Astrocyte of the spinal cord (primary cell): Measurements from ENCODE around the gene SLC2A10.

Experiments used
- DNase-seq: peaks from one replicate; pipeline ENCODE4 v3.0.0; 2011; ENCODE audit warnings: low read depth, low spot score
- H3K4me3 ChIP-seq: 2 replicates; pipeline ENCODE4 v1.5.1; 2011; ENCODE audit warnings: low read depth, mild to moderate bottlenecking, low read length, moderate library complexity
- in situ Hi-C: cut with HindIII; loops from 2 replicates; pipeline ENCODE4 v1.10.0; 2017; ENCODE audit warnings: low sequenced_read_pairs
- TF ChIP-seq, protein P1 (sequence below): IDR thresholded peaks from 2 replicates; pipeline ENCODE4 v1.5.1; 2012; ENCODE audit warnings: low read depth, mild to moderate bottlenecking, low read length, inconsistent platforms

The SLC2A10 gene

DNA sequence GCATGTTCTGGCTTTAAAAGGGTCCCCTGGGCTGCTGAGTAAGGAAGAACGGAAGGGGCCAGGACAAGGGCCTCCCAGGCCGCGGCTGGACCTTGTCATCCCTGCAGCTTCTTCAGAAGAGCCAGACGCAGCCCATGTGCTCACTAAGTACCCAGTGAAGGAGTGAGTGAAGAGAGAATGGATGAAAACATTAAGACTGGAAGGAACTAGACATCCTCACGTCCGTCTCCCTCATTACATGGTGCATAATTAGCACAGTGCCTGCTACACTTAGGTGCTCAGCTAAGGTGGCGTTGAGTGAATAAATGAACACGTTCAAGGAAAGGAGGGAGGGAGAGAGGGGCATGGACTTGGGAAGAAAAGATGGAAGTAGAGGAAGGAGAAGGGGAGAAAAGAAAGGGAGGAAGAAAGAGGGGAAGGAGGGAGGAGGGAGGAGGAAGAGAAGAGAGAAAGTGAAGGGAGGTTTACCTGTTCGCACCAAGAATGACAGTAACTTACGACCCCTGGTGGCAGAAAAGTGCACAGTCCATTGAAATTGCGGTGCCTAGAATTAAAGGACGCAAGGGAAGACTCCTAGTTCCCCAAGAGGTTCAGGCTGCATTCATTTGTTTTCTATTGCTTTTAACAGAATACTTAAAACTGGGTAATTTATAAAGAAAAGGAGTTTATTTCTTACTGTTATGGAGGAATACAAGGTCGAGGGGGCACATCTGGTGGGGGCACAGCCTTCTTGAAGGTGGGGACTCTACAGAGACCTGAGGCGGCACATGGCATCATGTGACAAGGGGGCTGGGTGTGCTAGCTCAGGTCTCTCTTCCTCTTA, 28.2 kb upstream of the SLC2A10 start:
- in situ Hi-C loops, result no loop called here
- no peak overlapping the region for H3K4me3 ChIP-seq
- TF ChIP-seq, protein P1, sequence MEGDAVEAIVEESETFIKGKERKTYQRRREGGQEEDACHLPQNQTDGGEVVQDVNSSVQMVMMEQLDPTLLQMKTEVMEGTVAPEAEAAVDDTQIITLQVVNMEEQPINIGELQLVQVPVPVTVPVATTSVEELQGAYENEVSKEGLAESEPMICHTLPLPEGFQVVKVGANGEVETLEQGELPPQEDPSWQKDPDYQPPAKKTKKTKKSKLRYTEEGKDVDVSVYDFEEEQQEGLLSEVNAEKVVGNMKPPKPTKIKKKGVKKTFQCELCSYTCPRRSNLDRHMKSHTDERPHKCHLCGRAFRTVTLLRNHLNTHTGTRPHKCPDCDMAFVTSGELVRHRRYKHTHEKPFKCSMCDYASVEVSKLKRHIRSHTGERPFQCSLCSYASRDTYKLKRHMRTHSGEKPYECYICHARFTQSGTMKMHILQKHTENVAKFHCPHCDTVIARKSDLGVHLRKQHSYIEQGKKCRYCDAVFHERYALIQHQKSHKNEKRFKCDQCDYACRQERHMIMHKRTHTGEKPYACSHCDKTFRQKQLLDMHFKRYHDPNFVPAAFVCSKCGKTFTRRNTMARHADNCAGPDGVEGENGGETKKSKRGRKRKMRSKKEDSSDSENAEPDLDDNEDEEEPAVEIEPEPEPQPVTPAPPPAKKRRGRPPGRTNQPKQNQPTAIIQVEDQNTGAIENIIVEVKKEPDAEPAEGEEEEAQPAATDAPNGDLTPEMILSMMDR, result peak; percentile 83
- DNase-seq, result peak; percentile 44

DNA sequence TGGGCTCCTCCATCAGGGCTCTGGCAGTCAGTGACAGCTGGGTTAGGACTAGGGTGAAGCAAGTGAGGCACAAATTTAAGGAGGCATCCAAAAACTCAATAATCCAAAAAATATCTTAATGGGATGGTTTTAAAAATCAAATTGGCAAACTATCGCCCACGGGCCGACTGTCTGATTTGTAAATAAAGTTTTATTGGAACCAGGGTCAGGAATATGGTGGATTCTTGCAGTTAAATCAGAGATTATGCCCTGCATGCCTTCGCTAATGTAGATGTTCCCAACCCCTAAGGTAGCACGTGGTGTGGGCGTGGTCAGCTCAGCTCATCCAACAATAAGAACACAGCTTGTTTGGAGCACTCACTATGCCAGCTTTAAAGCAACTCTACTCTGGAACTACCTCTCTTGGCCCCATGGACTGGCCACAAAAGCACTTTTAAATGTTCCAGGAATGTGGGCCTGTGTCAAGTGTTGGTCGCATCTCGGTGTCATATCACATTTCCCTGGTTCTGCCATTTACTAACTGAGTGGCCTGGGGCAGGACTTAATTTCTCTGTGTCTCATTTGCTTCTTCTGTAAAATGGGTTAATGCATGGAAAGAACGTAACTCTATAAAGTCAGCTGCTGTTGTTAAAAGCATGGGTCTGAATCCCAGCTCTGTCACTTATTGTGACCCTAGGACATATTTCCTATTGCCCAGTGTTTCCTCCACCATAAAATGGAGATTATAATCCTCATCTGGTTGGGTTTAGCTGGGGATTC, 27.2 kb upstream of the SLC2A10 start:
- in situ Hi-C loops, result no loop called here
- TF ChIP-seq, protein P1, result no peak
- no peak for DNase-seq
- no peak overlapping the region for H3K4me3 ChIP-seq

DNA sequence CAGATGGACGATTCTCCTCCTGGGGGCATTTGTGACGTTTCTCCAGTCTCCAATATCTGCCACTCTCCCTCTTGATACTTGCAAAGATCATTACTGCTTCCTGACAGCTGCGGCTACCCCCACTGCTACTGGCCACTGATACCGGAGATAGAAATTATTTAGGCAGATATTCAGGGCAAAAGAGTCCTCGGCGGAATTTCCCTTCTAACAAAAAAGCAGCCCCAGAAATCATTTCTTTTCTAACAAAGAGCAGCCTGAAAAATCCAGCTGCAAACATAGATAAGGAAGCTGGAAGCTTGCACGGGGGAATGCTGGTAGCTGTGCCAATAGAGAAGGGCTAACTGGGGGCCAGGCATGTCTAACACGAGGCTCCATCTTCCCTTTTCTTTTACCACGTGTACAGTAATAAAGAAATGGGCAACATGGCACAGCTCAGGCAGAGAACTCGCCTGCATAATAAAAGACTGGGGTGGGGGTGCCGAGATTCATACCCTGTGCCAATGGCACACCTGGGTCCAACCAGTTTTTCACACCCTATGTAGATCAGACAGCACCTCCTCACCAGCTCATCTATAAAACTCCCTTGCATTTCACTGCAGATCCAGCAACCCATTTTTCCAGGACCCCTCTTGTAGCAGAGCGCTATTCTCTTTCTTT, 26.3 kb upstream of the SLC2A10 start:
- TF ChIP-seq, protein P1, result no peak
- no peak for DNase-seq
- H3K4me3 ChIP-seq, result peak overlapping the region; percentile 38
- in situ Hi-C loops, result no loop called here

DNA sequence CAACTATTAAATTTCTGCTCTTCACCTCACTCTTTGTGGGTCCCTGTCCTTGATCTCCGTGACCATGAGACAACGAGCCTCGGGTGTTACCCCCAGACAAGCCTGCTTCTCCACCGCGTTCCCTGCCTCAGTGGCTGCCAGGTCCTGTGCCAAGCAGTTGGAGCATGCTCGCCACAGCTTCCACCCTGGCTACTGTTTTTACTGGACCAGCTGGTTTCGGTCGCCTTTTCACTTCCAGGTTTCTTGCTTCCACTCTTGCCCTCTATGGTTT, 25.8 kb upstream of the SLC2A10 start:
- TF ChIP-seq, protein P1, result no peak
- peak overlapping the region; percentile 38 for H3K4me3 ChIP-seq

DNA sequence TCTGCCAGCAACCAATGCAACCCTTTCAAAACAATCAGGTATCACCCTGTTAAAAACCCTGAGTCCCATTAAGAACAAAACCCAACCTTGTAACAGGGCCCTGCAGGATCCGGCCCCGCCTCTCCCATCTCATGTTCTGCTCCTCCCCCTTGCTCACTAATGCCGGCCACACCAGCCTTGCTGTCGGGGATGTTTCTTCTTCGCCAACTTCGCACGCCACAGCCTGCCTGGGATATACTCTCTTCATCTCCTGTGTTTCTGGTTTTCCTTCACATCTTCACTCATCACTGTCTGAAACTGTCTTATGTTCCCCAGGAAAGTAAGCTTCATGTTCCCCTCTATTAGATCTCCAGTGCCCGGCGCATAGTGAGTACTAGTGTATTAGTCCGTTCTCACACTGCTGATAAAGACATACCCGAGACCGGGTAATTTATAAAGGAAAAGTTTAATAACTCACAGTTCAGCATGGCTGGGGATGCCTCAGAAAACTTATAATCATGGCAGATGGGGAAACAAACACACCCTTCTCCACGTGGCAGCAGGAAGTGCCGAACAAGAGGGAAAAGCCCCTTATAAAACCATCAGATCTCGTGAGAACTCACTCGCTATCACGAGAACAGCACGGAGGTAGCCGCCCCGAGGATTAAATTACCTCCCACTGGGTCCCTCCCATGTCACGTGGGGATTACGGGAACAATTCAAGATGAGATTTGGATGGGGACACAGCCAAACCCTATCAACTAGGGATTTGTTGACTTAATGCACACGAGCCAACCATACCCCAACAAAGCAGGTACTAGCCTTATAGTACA, 25.3 kb upstream of the SLC2A10 start:
- H3K4me3 ChIP-seq, result peak overlapping the region; percentile 38
- in situ Hi-C loops, result no loop called here
- DNase-seq, result peak; percentile 69
- TF ChIP-seq, protein P1, result no peak

More for the DNA sequence above, 25.8 kb upstream of the SLC2A10 start:
- in situ Hi-C loops, result no loop called here
- DNase-seq, result no peak
